DOHH2 (cell line): Measurements from ENCODE around the gene ZBTB45.

Source experiments
- EZH2phosphoT487 ChIP-seq: fragments of 200-600 bp; sonication (generic); IDR thresholded peaks from 2 replicates; pipeline ENCODE4 v1.6.1; 2017; ENCODE audit warnings: borderline replicate concordance, mild to moderate bottlenecking, antibody characterized with exemption, low read length, moderate library complexity, mixed read lengths
- TF ChIP-seq, protein P1 (sequence below): fragments of 200-600 bp; sonication (generic); IDR thresholded peaks from one replicate; pipeline ENCODE4 v1.5.1; 2014; ENCODE audit warnings: antibody characterized with exemption, mild to moderate bottlenecking, low read depth, low read length; ENCODE audit not compliant: poor library complexity, severe bottlenecking

DNA sequence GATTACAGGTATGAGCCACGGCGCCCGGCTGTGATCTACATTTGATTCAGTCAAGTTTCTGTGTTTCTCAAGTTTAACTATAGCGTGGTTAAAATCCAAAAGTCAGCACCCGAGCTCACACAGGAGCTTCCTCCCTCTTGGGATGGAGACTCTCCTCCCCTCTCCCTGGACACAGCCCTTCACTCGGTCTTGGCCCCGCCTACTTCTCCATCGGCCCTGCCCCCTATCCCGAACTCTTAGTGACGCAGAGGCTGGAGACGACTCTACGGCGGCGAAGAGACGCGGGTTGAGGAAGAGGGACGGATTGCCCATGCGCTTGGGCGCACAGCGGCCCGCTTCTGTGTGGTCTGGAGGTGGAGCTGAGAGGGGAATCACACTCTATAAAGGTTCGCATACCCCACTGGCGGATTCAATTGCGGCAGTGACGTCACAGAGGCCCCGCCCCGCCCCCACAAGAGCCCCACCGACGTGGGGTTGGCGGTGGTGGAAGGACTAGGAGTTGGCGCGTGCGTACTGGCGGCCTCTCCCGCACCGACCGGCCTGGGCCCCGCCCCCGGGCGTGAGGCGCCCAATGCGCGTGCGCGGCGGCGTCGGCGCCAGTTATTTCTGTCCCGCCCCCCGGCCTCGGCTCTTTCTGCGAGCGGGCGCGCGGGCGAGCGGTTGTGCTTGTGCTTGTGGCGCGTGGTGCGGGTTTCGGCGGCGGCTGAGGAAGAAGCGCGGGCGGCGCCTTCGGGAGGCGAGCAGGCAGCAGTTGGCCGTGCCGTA is 24.4 kb upstream of the ZBTB45 start, which contains the start of gene TRIM28:
- TF ChIP-seq, protein P1, sequence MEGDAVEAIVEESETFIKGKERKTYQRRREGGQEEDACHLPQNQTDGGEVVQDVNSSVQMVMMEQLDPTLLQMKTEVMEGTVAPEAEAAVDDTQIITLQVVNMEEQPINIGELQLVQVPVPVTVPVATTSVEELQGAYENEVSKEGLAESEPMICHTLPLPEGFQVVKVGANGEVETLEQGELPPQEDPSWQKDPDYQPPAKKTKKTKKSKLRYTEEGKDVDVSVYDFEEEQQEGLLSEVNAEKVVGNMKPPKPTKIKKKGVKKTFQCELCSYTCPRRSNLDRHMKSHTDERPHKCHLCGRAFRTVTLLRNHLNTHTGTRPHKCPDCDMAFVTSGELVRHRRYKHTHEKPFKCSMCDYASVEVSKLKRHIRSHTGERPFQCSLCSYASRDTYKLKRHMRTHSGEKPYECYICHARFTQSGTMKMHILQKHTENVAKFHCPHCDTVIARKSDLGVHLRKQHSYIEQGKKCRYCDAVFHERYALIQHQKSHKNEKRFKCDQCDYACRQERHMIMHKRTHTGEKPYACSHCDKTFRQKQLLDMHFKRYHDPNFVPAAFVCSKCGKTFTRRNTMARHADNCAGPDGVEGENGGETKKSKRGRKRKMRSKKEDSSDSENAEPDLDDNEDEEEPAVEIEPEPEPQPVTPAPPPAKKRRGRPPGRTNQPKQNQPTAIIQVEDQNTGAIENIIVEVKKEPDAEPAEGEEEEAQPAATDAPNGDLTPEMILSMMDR: no peak
- no peak for TF ChIP-seq EZH2phosphoT487
